Measurements from ENCODE around the gene SOS1. TPM values are rescaled to one million over a fixed set of nuclear protein-coding genes. Genes with fewer than 3 reads are reported as not detected.
A peak's percentile ranks its signal among the peaks of the same experiment; 100 is the strongest.
"Not testable (repeated sequence)": the region's sequence is repeated elsewhere in the genome, so short reads cannot be mapped to it uniquely, and the experiment has no call there.

The SOS1 gene
- polyA plus RNA-seq, 3 donors from 2014 or later: 3.6 to 12.8 (median 8.2) TPM

GRCh38 chr2:39145906-39146421 is 25.1 kb upstream of the SOS1 start:
- Mint-ChIP-seq H3K36me3 (no peaks in the 10 kb centered on the region), H3K9me3 (no peaks in the 10 kb centered on the region), H3K4me1 (no peaks in the 10 kb centered on the region), H3K4me3 (no peak overlapping the region), H3K27ac (no peak overlapping the region), H3K27me3 (ENCODE audit: low read depth in 3 of 3) (peaks cover 0 to 2% (median 0%) of the 10 kb centered on the region in 3 donors)
- no peak for DNase-seq

GRCh38 chr2:39144416-39144815 is 23.6 kb upstream of the SOS1 start:
- Mint-ChIP-seq H3K27ac (no peak overlapping the region), H3K4me1 (no peaks in the 10 kb centered on the region), H3K9me3 (no peaks in the 10 kb centered on the region), H3K36me3 (no peaks in the 10 kb centered on the region), H3K27me3 (ENCODE audit: low read depth in 3 of 3) (peaks cover 0 to 2% (median 2%) of the 10 kb centered on the region in 3 donors), H3K4me3 (no peak overlapping the region)
- no peak for DNase-seq

GRCh38 chr2:39142904-39143605 is 22.2 kb upstream of the SOS1 start:
- no peak overlapping the region for H3K4me3 Mint-ChIP-seq
- H3K27ac Mint-ChIP-seq: no peak overlapping the region
- H3K27me3 Mint-ChIP-seq (ENCODE audit: low read depth in 3 of 3): peaks cover 0 to 2% (median 2%) of the 10 kb centered on the region in 3 donors
- H3K36me3 Mint-ChIP-seq: no peaks in the 10 kb centered on the region
- DNase-seq: no peak
- H3K4me1 Mint-ChIP-seq: no peaks in the 10 kb centered on the region
- no peaks in the 10 kb centered on the region for H3K9me3 Mint-ChIP-seq

- Mint-ChIP-seq H3K4me3 (no peak overlapping the region), H3K9me3 (no peaks in the 10 kb centered on the region), H3K36me3 (no peaks in the 10 kb centered on the region), H3K4me1 (peaks cover 5 to 6% of the 10 kb centered on the region in 2 donors), H3K27me3 (ENCODE audit: low read depth in 3 of 3) (peaks cover 0 to 2% (median 0%) of the 10 kb centered on the region in 3 donors), H3K27ac (no peak overlapping the region)
- no peak for DNase-seq
Observed at GRCh38 chr2:39141334-39142271, 20.8 kb upstream of the SOS1 start.

GRCh38 chr2:39140948-39141333 is 20.1 kb upstream of the SOS1 start:
- H3K4me1 Mint-ChIP-seq: peaks cover 8 to 13% of the 10 kb centered on the region in 2 donors
- not testable (repeated sequence) for H3K27me3 Mint-ChIP-seq (ENCODE audit: low read depth in 3 of 3); H3K4me3 Mint-ChIP-seq; H3K27ac Mint-ChIP-seq; H3K9me3 Mint-ChIP-seq; DNase-seq; H3K36me3 Mint-ChIP-seq

- DNase-seq: no peak
- H3K4me1 Mint-ChIP-seq: peaks cover 9 to 18% of the 10 kb centered on the region in 2 donors
Observed at GRCh38 chr2:39140322-39140847, 19.5 kb upstream of the SOS1 start.

GRCh38 chr2:39139511-39140237 is 18.8 kb upstream of the SOS1 start:
- H3K9me3 Mint-ChIP-seq: no peaks in the 10 kb centered on the region
- H3K27me3 Mint-ChIP-seq (ENCODE audit: low read depth in 3 of 3): peaks cover 0 to 2% (median 2%) of the 10 kb centered on the region in 3 donors
- no peak overlapping the region for H3K27ac Mint-ChIP-seq
- no peak overlapping the region for H3K4me3 Mint-ChIP-seq
- no peak for DNase-seq
- H3K4me1 Mint-ChIP-seq: peaks cover 9 to 19% of the 10 kb centered on the region in 2 donors
- no peaks in the 10 kb centered on the region for H3K36me3 Mint-ChIP-seq

More at GRCh38 chr2:39140322-39140847, 19.5 kb upstream of the SOS1 start:
- Mint-ChIP-seq H3K27ac (no peak overlapping the region), H3K4me3 (no peak overlapping the region), H3K27me3 (ENCODE audit: low read depth in 3 of 3) (peaks cover 0 to 2% (median 2%) of the 10 kb centered on the region in 3 donors), H3K9me3 (no peaks in the 10 kb centered on the region), H3K36me3 (no peaks in the 10 kb centered on the region)

GRCh38 chr2:39138837-39139211 is 18.0 kb upstream of the SOS1 start:
- Mint-ChIP-seq H3K27me3 (ENCODE audit: low read depth in 3 of 3) (peaks cover under 1 to 2% (median 2%) of the 10 kb centered on the region in 3 donors), H3K4me3 (no peak overlapping the region), H3K9me3 (no peaks in the 10 kb centered on the region), H3K36me3 (no peaks in the 10 kb centered on the region), H3K4me1 (peaks cover 9 to 19% of the 10 kb centered on the region in 2 donors), H3K27ac (no peak overlapping the region)
- no peak for DNase-seq

GRCh38 chr2:39138187-39138836 is 17.5 kb upstream of the SOS1 start:
- peaks cover 9 to 19% of the 10 kb centered on the region in 2 donors for H3K4me1 Mint-ChIP-seq
- DNase-seq; H3K4me3 Mint-ChIP-seq; H3K36me3 Mint-ChIP-seq; H3K27ac Mint-ChIP-seq; H3K9me3 Mint-ChIP-seq; H3K27me3 Mint-ChIP-seq (ENCODE audit: low read depth in 3 of 3): not testable (repeated sequence)

- Mint-ChIP-seq H3K9me3 (no peaks in the 10 kb centered on the region), H3K36me3 (no peaks in the 10 kb centered on the region), H3K27ac (peak overlapping the region in 1 of 6 donors; percentile 34), H3K4me3 (peak overlapping the region in 2 of 5 donors; percentile 5 to 27), H3K4me1 (peaks cover 9 to 19% of the 10 kb centered on the region in 2 donors), H3K27me3 (ENCODE audit: low read depth in 3 of 3) (peaks cover 2 to 3% (median 2%) of the 10 kb centered on the region in 3 donors)
- DNase-seq: no peak
Observed at GRCh38 chr2:39136799-39137198, 15.9 kb upstream of the SOS1 start.

GRCh38 chr2:39135690-39136259 is 14.9 kb upstream of the SOS1 start:
- H3K27ac Mint-ChIP-seq: no peak overlapping the region
- H3K9me3 Mint-ChIP-seq: no peaks in the 10 kb centered on the region
- H3K4me3 Mint-ChIP-seq: peak overlapping the region in 1 of 5 donors; percentile 35
- H3K27me3 Mint-ChIP-seq (ENCODE audit: low read depth in 3 of 3): peaks cover 2 to 3% (median 2%) of the 10 kb centered on the region in 3 donors
- no peak for DNase-seq
- H3K4me1 Mint-ChIP-seq: peaks cover 9 to 19% of the 10 kb centered on the region in 2 donors
- peaks cover 0 to 3% (median 0%) of the 10 kb centered on the region in 3 donors for H3K36me3 Mint-ChIP-seq

GRCh38 chr2:39133215-39133851 is 12.5 kb upstream of the SOS1 start:
- Mint-ChIP-seq H3K9me3 (no peaks in the 10 kb centered on the region), H3K36me3 (peaks cover 0 to 3% (median 0%) of the 10 kb centered on the region in 3 donors), H3K4me3 (no peak overlapping the region), H3K4me1 (peaks cover 29 to 36% of the 10 kb centered on the region in 2 donors), H3K27ac (no peak overlapping the region), H3K27me3 (ENCODE audit: low read depth in 3 of 3) (peaks cover 0 to 5% (median 3%) of the 10 kb centered on the region in 3 donors)
- no peak for DNase-seq

Data from immature natural killer cell (primary cell).